AG04450 (cell line): ENCODE results near the gene FADS2. TPM values are rescaled to one million over a fixed set of nuclear protein-coding genes. Genes with fewer than 3 reads are reported as not detected.

ENCODE experiments used
- CTCF ChIA-PET: fragments of 300-600, 350-600 bp; formaldehyde crosslinking; extraction: SDS; loops from one replicate; lab custom pipeline; 2022; ENCODE audit warnings: antibody characterized with exemption, inconsistent platforms; lab: Charles Lee
- POLR2A ChIA-PET: fragments of 350-600 bp; formaldehyde crosslinking; extraction: SDS; loops from one replicate; lab custom pipeline; 2021; ENCODE audit warnings: antibody characterized with exemption, inconsistent platforms; lab: Yijun Ruan, JAX
- DNase-seq: peaks from one replicate; pipeline ENCODE4 v3.0.0-alpha.2; 2011; ENCODE audit warnings: low read depth, low spot score
- H3K27ac ChIP-seq: one replicate; pipeline ENCODE4 v1.5.1; 2012; ENCODE audit warnings: low read depth, low read length, control low read depth
- H3K27me3 ChIP-seq: one replicate; pipeline ENCODE4 v1.6.0; 2012; ENCODE audit warnings: low read length; ENCODE audit not compliant: control insufficient read depth, insufficient read depth
- H3K4me3 ChIP-seq: 2 replicates; pipeline ENCODE4 v1.5.1; 2011; ENCODE audit warnings: mild to moderate bottlenecking, low read depth, low read length, control low read depth
- H3K9me3 ChIP-seq: 2 replicates; pipeline ENCODE4 v1.5.1; 2012; ENCODE audit warnings: low read length; ENCODE audit not compliant: control insufficient read depth, insufficient read depth
- polyA plus RNA-seq: library from polyadenylated mRNA; depleted of rRNA; stranded (reverse); fragments of >200 nt; gene quantifications from 2 replicates; pipeline ENCODE4 v1.2.3, GENCODE V29; 2011
- TF ChIP-seq, protein P1 (sequence below): IDR thresholded peaks from 2 replicates; pipeline ENCODE4 v1.5.1; 2011; ENCODE audit warnings: low read depth, low read length, control low read depth, inconsistent platforms

Gene FADS2
- polyA plus RNA-seq, 1 experiment: 183 TPM

DNA sequence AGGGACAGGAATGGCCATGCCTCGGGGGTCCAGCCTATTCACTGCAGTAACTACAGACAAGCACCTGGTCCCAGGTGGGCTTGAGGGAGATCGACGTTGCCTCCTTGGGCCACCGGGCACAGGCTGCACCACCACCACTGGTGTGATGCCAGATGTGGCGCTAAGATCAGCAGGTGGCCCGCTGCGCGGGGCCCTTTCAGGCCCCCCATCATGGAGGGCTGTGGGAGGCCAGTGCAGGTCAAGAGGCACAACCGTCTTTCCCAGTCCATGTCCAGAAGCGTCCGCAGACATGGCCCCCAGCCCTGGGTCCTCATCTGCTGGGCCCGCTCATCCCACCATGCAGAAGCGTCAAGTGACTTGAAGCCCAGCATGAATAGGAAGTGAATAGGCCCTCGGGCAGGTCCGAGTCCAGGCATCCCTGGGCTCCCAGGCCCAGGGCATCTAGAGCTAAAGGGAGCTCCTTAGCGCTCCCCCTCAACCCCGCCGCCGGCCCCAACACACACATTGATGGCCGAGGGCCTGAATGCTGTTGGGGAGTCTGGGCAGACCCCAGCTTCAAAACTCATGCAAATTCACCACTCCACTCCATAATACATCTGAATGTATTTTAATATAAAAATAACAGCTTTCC is 45.0 kb downstream of the FADS2 start:
- no peaks in the 10 kb centered on the region for H3K9me3 ChIP-seq
- POLR2A ChIA-PET: interaction anchor here (0.6 kb wide), 1 partner anchor 58 kb away, joined by 3 read pairs; no protein-coding TSS in a partner anchor
- no peak overlapping the region for H3K27ac ChIP-seq
- DNase-seq: no peak
- peaks cover 2% of the 10 kb centered on the region for H3K27me3 ChIP-seq
- CTCF ChIA-PET: interaction anchor here (1.1 to 7.2 kb wide), 5 partner anchors 25 to 236 kb away, joined by 6 to 46 read pairs (median 8); no protein-coding TSS in a partner anchor
- TF ChIP-seq, protein P1, sequence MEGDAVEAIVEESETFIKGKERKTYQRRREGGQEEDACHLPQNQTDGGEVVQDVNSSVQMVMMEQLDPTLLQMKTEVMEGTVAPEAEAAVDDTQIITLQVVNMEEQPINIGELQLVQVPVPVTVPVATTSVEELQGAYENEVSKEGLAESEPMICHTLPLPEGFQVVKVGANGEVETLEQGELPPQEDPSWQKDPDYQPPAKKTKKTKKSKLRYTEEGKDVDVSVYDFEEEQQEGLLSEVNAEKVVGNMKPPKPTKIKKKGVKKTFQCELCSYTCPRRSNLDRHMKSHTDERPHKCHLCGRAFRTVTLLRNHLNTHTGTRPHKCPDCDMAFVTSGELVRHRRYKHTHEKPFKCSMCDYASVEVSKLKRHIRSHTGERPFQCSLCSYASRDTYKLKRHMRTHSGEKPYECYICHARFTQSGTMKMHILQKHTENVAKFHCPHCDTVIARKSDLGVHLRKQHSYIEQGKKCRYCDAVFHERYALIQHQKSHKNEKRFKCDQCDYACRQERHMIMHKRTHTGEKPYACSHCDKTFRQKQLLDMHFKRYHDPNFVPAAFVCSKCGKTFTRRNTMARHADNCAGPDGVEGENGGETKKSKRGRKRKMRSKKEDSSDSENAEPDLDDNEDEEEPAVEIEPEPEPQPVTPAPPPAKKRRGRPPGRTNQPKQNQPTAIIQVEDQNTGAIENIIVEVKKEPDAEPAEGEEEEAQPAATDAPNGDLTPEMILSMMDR: no peak
- H3K4me3 ChIP-seq: no peak overlapping the region

DNA sequence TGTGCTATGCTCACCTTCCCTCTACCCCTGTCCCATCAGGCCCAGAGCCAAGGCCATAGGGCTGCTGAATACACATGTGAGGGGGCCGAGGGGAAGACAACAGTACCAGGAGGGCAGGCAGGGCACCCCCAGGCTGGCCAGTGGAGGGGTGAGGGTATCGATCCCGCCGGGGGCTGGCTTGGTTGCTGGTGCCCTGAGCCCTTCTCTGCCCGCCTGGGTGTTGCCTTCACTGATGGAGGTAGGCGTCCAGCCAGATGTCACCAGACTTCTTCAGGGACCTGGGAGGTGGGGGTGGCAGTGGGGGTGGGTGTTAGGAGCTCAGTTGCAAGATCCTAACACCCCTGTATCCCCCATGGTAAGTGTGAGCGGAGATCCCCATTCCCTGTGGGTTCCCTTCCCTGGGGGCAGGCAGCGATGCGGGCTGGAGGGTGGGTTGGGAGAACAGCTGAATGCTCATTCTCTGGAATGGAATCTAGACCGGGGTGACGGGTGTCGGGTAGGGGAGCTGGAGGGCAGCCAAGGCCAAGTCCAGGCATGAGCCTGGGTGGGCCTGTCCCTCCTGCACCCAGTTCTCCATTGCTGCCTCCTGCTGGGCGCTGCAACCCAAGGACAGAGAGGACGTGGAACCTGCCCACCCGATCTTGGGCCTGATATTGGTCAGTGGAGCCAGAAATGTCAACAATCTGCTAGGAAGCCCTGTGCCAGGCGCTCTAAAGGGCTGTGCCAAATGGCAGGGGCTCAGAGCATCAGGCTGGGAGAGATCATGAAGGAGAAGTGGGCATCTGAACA is 45.7 kb downstream of the FADS2 start:
- H3K4me3 ChIP-seq: no peak overlapping the region
- H3K27me3 ChIP-seq: peaks cover 2% of the 10 kb centered on the region
- no peak overlapping the region for H3K27ac ChIP-seq
- no peaks in the 10 kb centered on the region for H3K9me3 ChIP-seq
- DNase-seq: no peak
- ChIA-PET CTCF (interaction anchor here (1.1 to 7.2 kb wide), 5 partner anchors 24 to 235 kb away, joined by 6 to 46 read pairs (median 8); no protein-coding TSS in a partner anchor), POLR2A (no interaction called here)
- TF ChIP-seq, protein P1: no peak

DNA sequence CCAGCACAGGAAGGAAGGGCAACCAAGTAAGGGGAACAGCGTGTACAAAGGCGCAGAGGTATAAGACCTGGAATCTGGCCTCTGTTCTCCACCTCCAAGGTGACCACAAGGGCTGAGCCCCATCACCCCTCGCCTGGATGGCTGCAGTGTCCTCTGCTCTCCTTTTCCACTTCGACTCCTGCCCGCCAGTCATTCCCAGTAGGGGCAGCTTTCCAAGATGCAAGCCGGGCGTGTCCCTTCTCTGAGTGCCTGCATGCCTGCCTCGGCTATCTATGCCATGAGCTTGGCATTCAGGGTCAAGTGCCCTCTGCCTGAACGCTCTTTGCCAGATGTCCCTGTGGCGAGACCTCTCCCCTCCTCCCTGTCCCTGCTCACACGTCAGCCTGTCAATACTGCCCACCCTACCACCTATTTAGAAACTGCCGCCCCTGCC is 46.3 kb downstream of the FADS2 start:
- ChIA-PET CTCF (interaction anchor here (1.1 to 2.5 kb wide), 4 partner anchors 23 to 234 kb away, joined by 4 to 9 read pairs (median 6); no protein-coding TSS in a partner anchor), POLR2A (no interaction called here)
- no peak overlapping the region for H3K27ac ChIP-seq

DNA sequence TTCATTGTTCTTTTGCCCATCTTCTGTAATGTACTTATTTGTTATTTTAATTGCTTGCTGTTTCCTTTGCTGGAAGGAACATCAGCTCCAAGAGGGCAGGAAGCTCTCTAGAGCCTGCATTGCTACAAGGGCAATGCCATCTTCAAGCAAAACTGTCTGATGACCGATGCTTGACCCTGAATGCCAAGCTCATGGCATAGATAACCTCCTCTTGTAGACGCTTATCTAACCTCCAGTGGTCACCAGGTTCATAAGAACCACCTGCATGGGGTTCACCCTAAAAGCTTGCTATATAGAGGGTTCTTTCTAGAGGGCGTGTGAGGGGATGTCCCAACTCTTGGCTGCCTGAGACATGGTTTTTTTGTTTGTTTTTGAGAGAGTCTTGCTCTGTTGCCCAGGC is 46.8 kb downstream of the FADS2 start:
- H3K27ac ChIP-seq: no peak overlapping the region
- H3K27me3 ChIP-seq: peaks cover 2% of the 10 kb centered on the region
- TF ChIP-seq, protein P1: no peak
- no peaks in the 10 kb centered on the region for H3K9me3 ChIP-seq
- no peak overlapping the region for H3K4me3 ChIP-seq
- POLR2A ChIA-PET: no interaction called here
- CTCF ChIA-PET: interaction anchor here (1.6 to 2.5 kb wide), 3 partner anchors 23 to 234 kb away, joined by 4 to 9 read pairs (median 6); no protein-coding TSS in a partner anchor
- no peak for DNase-seq

More for the DNA sequence above, 46.3 kb downstream of the FADS2 start:
- DNase-seq: no peak
- TF ChIP-seq, protein P1: no peak
- Histone ChIP-seq H3K27me3 (peaks cover 2% of the 10 kb centered on the region), H3K9me3 (no peaks in the 10 kb centered on the region), H3K4me3 (no peak overlapping the region)

DNA sequence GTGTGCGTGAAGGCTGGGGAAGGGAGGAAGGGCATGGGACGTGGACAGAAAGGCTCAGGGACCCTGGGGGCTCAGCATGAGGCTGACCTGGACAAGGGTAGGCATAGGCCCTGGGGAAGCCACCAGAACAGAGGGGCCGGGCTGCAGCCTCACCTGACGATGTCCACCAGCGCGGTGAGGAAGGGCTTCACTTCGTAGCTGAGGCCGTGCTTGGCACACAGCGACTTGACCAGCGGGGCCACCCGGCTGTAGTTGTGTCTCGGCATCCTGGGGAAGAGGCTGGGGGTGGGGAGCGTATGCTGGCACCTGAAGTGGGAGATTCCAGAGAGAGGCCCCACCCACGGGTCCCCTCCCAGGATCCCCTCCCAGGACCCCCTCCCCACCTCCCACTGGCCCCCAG is 47.6 kb downstream of the FADS2 start:
- CTCF ChIA-PET: interaction anchor here (0.8 to 2.3 kb wide), 4 partner anchors 22 to 233 kb away, joined by 3 to 9 read pairs (median 5); no protein-coding TSS in a partner anchor
- no peak for DNase-seq
- H3K4me3 ChIP-seq: no peak overlapping the region
- no peak overlapping the region for H3K27ac ChIP-seq
- no peaks in the 10 kb centered on the region for H3K9me3 ChIP-seq
- POLR2A ChIA-PET: no interaction called here
- TF ChIP-seq, protein P1: no peak
- H3K27me3 ChIP-seq: no peaks in the 10 kb centered on the region
